ENCODE measurements around the gene CDC14B.
"Not testable (repeated sequence)": the region's sequence is repeated elsewhere in the genome, so short reads cannot be mapped to it uniquely, and the experiment has no call there.

CDC14B gene

GRCh38 chr9:96551403-96551802 is 68.2 kb downstream of the CDC14B start:
- DNase-seq: no peak

DNA sequence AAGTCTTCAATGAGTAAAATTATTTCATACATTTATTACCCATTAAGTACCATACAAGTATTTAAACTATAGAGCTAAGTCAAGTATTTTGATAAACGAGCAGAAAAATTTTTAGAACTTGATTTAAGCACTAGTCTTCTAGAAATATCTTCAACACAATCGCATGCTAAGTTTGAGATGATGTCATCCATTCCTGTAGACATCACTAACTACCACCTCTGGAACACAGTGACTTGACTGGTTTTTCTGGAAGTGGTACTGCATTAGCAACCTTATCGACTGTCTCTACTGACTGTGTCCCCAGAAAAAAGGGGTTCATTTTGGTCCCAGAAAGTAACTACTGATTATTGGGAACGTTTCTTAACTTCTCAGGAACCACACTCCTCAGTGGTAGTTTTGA is 69.0 kb downstream of the CDC14B start:
- DNase-seq: no peak

DNA sequence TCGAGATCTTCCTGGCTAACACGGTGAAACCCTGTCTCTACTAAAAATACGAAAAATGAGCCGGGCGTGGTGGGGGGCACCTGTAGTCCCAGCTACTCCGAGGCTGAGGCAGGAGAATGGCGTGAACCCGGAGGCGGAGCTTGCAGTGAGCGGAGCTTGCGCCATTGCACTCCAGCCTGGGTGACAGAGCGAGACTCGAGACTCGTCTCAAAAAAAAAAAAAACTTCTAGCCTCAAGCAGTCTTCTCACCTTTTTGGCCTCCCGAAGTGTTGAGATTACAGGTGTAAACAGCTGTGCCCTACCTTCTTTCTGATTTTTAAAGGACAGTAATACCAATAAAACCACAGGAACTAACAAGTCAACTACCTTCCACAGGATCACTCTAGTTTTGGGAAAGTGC is 76.5 kb downstream of the CDC14B start:
- DNase-seq: not testable (repeated sequence)

DNA sequence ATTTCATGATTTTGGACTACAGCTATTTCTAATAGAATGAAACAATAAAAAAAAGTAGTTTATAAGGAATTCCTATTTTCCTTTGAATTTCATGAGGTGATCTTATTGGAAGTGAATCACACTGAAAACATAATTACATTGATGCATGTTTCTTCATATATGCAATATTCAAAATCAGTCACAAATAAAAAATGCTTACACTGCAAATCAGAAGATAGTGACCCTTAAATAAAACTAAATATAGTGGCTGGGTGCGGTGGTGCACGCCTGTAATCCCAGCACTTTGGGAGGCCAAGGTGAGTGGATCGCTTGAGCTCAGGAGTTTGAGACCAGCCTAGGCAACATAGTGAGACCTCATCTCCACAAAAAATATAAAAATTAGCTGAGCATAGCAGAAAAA is 79.5 kb downstream of the CDC14B start:
- no peak for DNase-seq

DNA sequence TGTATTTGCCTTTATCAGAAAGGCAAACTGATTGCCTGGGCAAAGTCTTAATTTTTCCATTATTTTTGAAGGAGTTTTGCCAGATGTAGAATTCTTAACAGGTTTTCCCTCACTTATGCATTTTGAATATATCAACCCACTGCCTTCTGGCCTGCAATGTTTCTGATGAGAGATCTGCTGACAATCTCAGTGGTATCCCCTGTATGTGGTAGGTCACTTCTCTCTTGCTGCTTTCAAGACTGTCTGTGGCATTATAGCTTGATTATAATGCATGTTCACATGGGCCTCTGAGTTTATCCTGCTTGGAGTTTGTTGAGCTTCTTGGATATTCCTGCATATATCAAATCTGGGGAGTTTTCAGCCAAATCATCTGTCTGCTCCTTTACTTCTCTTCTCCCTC is 87.5 kb downstream of the CDC14B start:
- DNase-seq: no peak

GRCh38 chr9:96524764-96525163 is 94.9 kb downstream of the CDC14B start:
- no peak for DNase-seq

GRCh38 chr9:96524045-96524444 is 95.6 kb downstream of the CDC14B start:
- peak in 1 of 56 donors; percentile 17 for DNase-seq

GRCh38 chr9:96523374-96523773 is 96.3 kb downstream of the CDC14B start:
- no peak for DNase-seq

GRCh38 chr9:96522366-96522765 is 97.3 kb downstream of the CDC14B start:
- no peak for DNase-seq

DNA sequence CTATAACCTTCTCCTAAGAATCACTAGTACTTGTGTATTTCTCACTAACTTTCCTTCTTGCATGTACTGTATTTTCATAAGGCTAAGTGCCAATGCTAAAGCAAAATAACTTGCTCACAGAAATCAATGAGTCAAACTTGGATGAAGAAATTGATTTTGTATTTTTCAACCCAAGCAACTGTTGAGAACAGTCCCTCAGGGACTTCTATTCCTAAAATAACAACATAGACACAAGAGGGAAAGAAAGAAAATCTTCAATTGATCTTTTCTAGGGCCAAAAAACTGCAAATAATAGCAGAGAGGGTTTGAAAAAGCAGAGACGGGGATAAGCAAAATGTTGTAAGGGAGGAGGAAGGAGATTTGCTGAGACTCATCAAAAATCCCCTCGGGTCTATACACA is 99.9 kb downstream of the CDC14B start:
- no peak for DNase-seq

GRCh38 chr9:96519095-96519494 is 100.5 kb downstream of the CDC14B start:
- no peak for DNase-seq

DNA sequence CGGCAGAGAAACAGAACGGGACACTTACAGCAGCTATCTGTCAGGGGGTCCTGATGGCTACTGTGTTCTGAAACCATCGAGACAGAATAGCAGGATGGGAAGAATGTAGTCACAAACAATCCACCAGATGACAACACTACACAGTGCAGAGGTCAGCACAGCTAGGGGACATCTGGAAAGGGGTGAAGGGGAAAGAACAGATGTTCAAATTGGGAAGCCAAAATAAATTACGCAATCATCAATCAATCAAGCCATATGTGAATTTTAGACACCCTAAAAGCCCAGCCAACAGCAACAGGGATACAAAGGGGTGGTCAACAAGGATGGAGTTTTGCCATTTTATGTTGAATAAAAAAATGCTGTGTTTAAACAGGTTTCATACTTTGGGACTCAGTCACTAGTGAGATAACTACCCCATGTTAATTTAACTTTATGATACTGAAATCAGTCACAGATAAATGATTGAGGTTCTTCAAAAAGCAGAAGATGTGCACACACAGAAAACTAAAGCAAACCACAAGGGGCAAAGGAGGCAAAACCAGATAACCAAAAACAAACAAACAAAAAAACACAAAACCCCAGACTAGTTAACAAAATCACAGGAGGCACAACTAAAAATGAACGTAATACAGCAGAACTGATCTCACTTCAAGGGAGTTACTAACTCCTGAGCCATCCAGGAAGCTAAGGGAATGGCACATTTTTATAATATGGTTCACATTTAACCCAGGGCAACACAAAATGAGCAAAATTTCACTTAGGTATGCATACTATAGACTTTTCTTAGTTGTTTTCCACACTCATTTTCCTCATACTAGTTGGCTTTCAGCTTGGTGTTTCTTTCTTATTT is 103.8 kb downstream of the CDC14B start:
- DNase-seq: no peak

DNA sequence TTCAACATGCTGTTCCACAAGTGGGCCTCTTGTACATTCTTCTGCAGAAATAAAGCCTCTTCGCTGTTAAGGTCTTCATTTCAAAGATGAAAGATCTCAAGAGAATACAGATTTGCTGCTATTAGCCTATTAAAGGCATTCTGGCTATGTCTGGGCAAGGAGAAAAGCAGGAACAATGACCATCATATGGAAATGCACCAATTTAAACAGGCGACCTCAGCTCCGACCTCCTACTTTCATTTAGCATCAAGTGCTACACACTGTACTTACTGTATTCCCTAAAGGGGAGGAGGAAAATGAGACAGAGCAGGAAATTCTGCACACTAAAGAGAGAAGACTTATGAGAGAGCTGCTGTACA is 104.9 kb downstream of the CDC14B start:
- DNase-seq: no peak

- no peak for DNase-seq
Observed at GRCh38 chr9:96514108-96514799, 105.4 kb downstream of the CDC14B start.

- no peak for DNase-seq
Observed at GRCh38 chr9:96513622-96514021, 106.0 kb downstream of the CDC14B start.

GRCh38 chr9:96512240-96512639 is 107.4 kb downstream of the CDC14B start:
- DNase-seq: no peak

- no peak for DNase-seq
Observed at GRCh38 chr9:96510258-96510657, 109.4 kb downstream of the CDC14B start.

DNA sequence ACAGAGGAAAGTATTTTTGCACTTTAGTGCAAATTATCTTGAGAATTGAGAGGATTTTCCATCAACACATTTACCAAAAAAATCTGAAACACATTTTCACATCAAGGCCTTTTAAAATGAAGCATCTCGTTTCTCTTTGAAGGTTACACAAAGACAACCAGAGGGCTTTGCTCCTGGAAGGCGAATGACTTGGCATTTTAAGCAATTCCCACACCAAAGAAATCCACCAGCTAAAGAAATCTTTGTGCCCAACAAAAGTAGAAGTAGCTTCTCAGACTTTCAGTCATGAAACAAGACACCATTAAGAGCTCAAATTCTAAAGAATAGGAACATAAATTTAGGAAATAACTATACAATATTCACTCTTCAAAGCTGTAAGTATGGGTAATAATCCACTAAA is 109.8 kb downstream of the CDC14B start:
- DNase-seq: no peak

DNA sequence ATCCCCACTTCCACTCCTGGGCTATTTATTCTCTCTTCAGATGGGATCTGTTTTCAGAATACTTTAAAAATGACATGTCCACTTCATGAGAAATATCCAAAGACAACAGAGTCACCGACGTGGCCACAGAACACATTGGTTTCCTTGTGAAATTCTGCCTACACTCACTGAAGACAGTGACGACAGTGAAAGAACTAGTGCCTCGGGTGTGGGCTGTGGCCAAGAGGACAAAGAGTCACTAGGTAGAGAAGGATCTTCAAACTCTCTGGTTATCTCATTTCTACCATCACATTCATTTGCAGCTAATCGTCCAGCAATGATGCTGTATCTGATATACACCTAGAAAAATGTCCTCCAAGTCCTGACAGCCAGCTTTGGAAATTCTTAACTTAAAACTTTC is 110.6 kb downstream of the CDC14B start:
- DNase-seq: no peak

- no peak for DNase-seq
Observed at GRCh38 chr9:96508227-96508940, 111.3 kb downstream of the CDC14B start.

- DNase-seq: no peak
Observed at GRCh38 chr9:96505316-96505991, 114.2 kb downstream of the CDC14B start.

DNA sequence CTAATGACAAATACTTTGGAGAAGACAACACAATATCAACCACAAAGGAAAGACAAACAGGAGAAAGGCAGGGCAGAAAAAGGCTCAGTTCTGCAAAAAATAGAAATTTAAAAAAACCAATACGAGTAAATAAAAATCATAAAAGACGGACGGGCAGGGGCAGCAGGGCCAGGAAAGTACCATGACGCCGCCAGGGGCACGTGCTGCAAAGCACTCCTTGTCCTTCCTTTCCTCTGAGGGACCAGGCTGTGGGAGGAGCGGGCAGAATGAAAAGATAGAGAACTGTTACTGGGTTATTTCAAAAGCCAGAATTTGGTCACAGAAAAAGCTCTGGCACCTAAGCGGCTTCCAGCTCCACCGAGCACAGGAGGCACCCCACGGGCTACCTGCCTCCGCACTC is 115.7 kb downstream of the CDC14B start:
- no peak for DNase-seq
